ENCODE results near the gene RPS14. TPM values are rescaled to one million over a fixed set of nuclear protein-coding genes. Genes with fewer than 3 reads are reported as not detected.

Gene RPS14
- total RNA-seq, 4 donors from 2014 or later: 1,098 to 4,026 (median 2,484) TPM

- Histone ChIP-seq H3K36me3 (no peaks in the 10 kb centered on the region), H3K27me3 (no peaks in the 10 kb centered on the region), H3K27ac (peak within 1 kb of the TSS; percentile 81 to 95 (median 84)), H3K4me1 (peaks cover 16 to 60% (median 33%) of the 10 kb centered on the region in 3 donors), H3K9me3 (no peaks in the 10 kb centered on the region), H3K4me3 (peak within 1 kb of the TSS; percentile 42 to 64 (median 50))
- intact Hi-C loops (cut with DNase I): no loop called here
- 2 to 15% methylated on average over 7 to 14 of the region's 20 CpGs for WGBS, 2 donors
- TF ChIP-seq POLR2A (IDR thresholded peaks at IDR 0.05): peak in 2 of 4 donors; percentile 79 to 88
- TF ChIP-seq, protein P1, sequence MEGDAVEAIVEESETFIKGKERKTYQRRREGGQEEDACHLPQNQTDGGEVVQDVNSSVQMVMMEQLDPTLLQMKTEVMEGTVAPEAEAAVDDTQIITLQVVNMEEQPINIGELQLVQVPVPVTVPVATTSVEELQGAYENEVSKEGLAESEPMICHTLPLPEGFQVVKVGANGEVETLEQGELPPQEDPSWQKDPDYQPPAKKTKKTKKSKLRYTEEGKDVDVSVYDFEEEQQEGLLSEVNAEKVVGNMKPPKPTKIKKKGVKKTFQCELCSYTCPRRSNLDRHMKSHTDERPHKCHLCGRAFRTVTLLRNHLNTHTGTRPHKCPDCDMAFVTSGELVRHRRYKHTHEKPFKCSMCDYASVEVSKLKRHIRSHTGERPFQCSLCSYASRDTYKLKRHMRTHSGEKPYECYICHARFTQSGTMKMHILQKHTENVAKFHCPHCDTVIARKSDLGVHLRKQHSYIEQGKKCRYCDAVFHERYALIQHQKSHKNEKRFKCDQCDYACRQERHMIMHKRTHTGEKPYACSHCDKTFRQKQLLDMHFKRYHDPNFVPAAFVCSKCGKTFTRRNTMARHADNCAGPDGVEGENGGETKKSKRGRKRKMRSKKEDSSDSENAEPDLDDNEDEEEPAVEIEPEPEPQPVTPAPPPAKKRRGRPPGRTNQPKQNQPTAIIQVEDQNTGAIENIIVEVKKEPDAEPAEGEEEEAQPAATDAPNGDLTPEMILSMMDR (IDR thresholded peaks at IDR 0.05): no peak
- DNase-seq: peak; percentile 78
Measured at GRCh38 chr5:150412319-150413175, 37.0 kb downstream of the RPS14 start, which contains the start of gene CD74. Gene CD74, minus strand, starts transcription at chr5:150412910. Its CDS starts 161 bp downstream, at chr5:150412749.

GRCh38 chr5:150411245-150411979 is 38.1 kb downstream of the RPS14 start:
- H3K27me3 ChIP-seq: no peaks in the 10 kb centered on the region
- intact Hi-C loops (cut with DNase I): no loop called here
- no peaks in the 10 kb centered on the region for H3K9me3 ChIP-seq
- DNase-seq: no peak
- peaks cover 0 to 8% (median under 1%) of the 10 kb centered on the region in 3 donors for H3K36me3 ChIP-seq
- H3K4me1 ChIP-seq: peaks cover 16 to 69% (median 38%) of the 10 kb centered on the region in 3 donors
- WGBS, 2 donors: 40 to 67% methylated on average over 5 of the region's 5 CpGs
- H3K4me3 ChIP-seq: peak overlapping the region; percentile 42 to 64 (median 50)
- H3K27ac ChIP-seq: peak overlapping the region; percentile 81 to 95 (median 84)
- TF ChIP-seq, protein P1 (IDR thresholded peaks at IDR 0.05): no peak
- peak in 1 of 4 donors; percentile 32 for TF ChIP-seq POLR2A (IDR thresholded peaks at IDR 0.05)

- H3K27ac ChIP-seq: peak overlapping the region; percentile 81 to 95 (median 84)
- 9 to 20% methylated on average over 4 of the region's 4 CpGs for WGBS, 2 donors
- no peak for DNase-seq
- no peaks in the 10 kb centered on the region for H3K27me3 ChIP-seq
- H3K4me3 ChIP-seq: peak overlapping the region; percentile 42 to 64 (median 50)
- H3K9me3 ChIP-seq: no peaks in the 10 kb centered on the region
- H3K4me1 ChIP-seq: peaks cover 16 to 71% (median 38%) of the 10 kb centered on the region in 3 donors
- H3K36me3 ChIP-seq: peaks cover 0 to 16% (median 8%) of the 10 kb centered on the region in 3 donors
- TF ChIP-seq, protein P1 (IDR thresholded peaks at IDR 0.05): no peak
- TF ChIP-seq POLR2A (IDR thresholded peaks at IDR 0.05): peak in 2 of 4 donors; percentile 22 to 33
- intact Hi-C loops (cut with DNase I): no loop called here
Measured at GRCh38 chr5:150410524-150411244, 38.9 kb downstream of the RPS14 start.

DNA sequence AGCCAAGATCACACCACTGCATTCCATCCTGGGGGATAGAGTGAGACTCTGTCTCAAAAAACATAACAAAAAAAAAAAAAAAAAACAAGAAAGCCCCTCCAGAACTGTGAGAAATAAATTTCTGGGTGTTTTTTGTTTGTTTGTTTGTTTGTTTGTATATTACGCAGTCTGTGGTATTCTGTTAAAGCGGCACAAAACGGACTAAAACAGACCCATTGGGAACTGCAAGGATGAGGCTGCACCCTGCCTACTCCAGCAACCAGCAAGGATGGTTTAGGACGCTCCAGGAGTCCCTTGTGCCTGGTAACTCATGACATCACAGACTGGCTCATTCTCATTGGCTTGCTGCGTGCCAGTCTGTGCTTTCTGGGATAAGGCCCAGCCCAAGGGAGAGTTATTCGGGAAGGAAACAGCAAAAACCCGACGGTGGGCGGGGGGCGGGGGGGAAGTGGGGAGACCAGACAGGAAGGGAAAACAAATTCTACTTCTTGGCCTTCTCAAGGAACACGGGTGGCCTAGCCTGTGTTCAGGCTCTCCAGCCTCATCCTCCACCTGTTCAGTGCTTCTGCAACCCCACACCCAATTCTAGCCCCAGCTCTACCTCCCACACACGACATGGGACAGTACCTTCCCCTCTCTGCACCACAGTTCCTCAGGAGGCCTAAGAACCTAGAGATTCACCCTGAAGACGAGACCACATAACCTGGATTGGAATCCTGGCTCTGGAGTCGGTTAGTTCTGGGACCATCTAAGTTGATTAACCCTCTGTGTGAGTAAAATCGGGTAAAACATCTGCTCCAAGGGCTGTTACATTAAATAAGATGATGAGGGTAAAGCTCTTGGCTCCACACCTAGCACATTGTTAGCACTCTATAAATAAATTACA is 39.7 kb downstream of the RPS14 start:
- 1 to 4% methylated on average over 12 to 14 of the region's 15 CpGs for WGBS, 2 donors
- H3K27ac ChIP-seq: peak overlapping the region; percentile 81 to 95 (median 84)
- DNase-seq: no peak
- intact Hi-C loops (cut with DNase I): no loop called here
- TF ChIP-seq, protein P1 (IDR thresholded peaks at IDR 0.05): no peak
- TF ChIP-seq POLR2A (IDR thresholded peaks at IDR 0.05): peak in 2 of 4 donors; percentile 6 to 59
- peaks cover 3 to 24% (median 15%) of the 10 kb centered on the region in 3 donors for H3K36me3 ChIP-seq
- H3K9me3 ChIP-seq: no peaks in the 10 kb centered on the region
- no peaks in the 10 kb centered on the region for H3K27me3 ChIP-seq
- H3K4me1 ChIP-seq: peaks cover 16 to 71% (median 38%) of the 10 kb centered on the region in 3 donors
- peak overlapping the region; percentile 5 to 64 (median 50) for H3K4me3 ChIP-seq

All from esophagus squamous epithelium (tissue), 5 donors.